Dendritic cell treated with granulocyte-macrophage colony-stimulating factor and Interleukin-4, amounts not matched to agents 40 ng/mL and 50 ng/mL, for 4 days (primary cell): ENCODE measurements around the gene CMC2.
A peak's percentile ranks its signal among the peaks of the same experiment; 100 is the strongest.

Experiments
- H3K27ac Mint-ChIP-seq: one replicate; pipeline ENCODE4 v1.8.0; 2022; ENCODE audit warnings: mild to moderate bottlenecking, mixed read lengths
- H3K27me3 Mint-ChIP-seq: one replicate; pipeline ENCODE4 v1.8.0; 2022; ENCODE audit warnings: mild to moderate bottlenecking, mixed read lengths
- H3K36me3 Mint-ChIP-seq: one replicate; pipeline ENCODE4 v1.8.0; 2022; ENCODE audit warnings: low read depth, mixed read lengths
- H3K4me1 Mint-ChIP-seq: one replicate; pipeline ENCODE4 v1.8.0; 2022; ENCODE audit warnings: low read depth, mixed read lengths
- H3K4me3 Mint-ChIP-seq: one replicate; pipeline ENCODE4 v1.8.0; 2022; ENCODE audit warnings: mild to moderate bottlenecking, moderate library complexity, mixed read lengths
- H3K9me3 Mint-ChIP-seq: one replicate; pipeline ENCODE4 v1.8.0; 2022; ENCODE audit warnings: mixed read lengths
- intact Hi-C: fragments of 100-400 bp; cut with micrococcal nuclease; formaldehyde crosslinking; loops from one replicate; pipeline ENCODE4 v1.15.0; 2022

The CMC2 gene

GRCh38 chr16:80994451-80994850 is 12.2 kb downstream of the CMC2 start:
- H3K27ac Mint-ChIP-seq = no peak overlapping the region
- intact Hi-C loops = no loop called here
- H3K4me1 Mint-ChIP-seq = peaks cover 25% of the 10 kb centered on the region
- H3K4me3 Mint-ChIP-seq = no peak overlapping the region
- H3K36me3 Mint-ChIP-seq = peaks cover 58% of the 10 kb centered on the region
- no peaks in the 10 kb centered on the region for H3K27me3 Mint-ChIP-seq
- H3K9me3 Mint-ChIP-seq = no peaks in the 10 kb centered on the region

DNA sequence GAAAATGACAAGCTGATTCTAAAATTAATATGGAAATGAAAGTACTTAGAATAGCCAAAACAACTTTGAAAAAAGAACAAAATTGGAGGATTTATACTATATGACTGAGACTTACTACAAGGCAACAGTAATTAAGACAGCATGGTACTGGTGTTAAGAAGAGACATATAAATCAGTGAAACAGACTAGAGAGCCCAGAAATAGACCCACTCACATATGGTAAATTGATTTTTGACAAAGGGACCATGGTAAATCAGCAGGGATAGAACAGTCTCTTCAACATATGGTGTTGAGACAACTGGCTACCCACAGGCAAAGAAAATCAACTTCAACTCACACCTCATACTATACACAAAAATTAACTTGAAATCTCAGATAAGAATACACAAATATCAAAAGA is 12.9 kb downstream of the CMC2 start:
- Mint-ChIP-seq H3K9me3 (no peaks in the 10 kb centered on the region), H3K27ac (no peak overlapping the region), H3K36me3 (peaks cover 60% of the 10 kb centered on the region), H3K4me3 (no peak overlapping the region), H3K4me1 (peaks cover 19% of the 10 kb centered on the region), H3K27me3 (no peaks in the 10 kb centered on the region)
- intact Hi-C loops = no loop called here

GRCh38 chr16:80993307-80993706 is 13.4 kb downstream of the CMC2 start:
- H3K9me3 Mint-ChIP-seq = no peaks in the 10 kb centered on the region
- peak overlapping the region; percentile 13 for H3K27ac Mint-ChIP-seq
- peaks cover 14% of the 10 kb centered on the region for H3K4me1 Mint-ChIP-seq
- H3K4me3 Mint-ChIP-seq = no peak overlapping the region
- no peaks in the 10 kb centered on the region for H3K27me3 Mint-ChIP-seq
- intact Hi-C loops = no loop called here
- H3K36me3 Mint-ChIP-seq = peaks cover 62% of the 10 kb centered on the region

DNA sequence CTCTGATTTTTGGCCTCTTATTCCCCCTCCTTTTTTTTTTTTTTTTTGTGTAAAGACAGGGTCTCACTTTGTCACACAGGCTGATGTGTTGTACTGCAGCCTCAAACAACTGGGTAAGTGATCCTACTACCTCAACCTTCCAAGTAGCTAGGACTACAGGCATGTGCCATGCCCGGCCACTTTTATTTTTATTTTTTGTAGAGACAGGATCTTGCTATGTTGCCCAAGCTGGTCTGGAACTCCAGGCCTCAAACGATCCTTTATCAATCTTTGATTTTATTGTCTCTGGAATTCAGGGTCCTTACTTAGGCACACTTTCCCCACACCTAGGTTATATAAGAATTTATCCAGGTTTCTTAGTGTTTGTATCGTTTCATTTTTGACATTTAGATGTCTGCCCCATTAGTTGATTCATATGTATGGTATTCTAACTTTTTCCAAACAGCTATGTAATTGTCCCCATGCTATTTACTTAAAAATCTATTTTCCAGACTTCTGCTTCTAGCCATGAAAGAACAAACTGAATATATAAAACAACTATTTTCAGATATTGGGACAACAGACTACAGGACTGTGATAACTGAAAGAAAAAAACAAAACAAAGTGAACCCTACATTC is 13.9 kb downstream of the CMC2 start:
- H3K27ac Mint-ChIP-seq = peak overlapping the region; percentile 13
- H3K9me3 Mint-ChIP-seq = no peaks in the 10 kb centered on the region
- H3K27me3 Mint-ChIP-seq = no peaks in the 10 kb centered on the region
- intact Hi-C loops = no loop called here
- H3K36me3 Mint-ChIP-seq = peaks cover 67% of the 10 kb centered on the region
- H3K4me1 Mint-ChIP-seq = peaks cover 14% of the 10 kb centered on the region
- H3K4me3 Mint-ChIP-seq = no peak overlapping the region

- intact Hi-C loops = no loop called here
- peaks cover 14% of the 10 kb centered on the region for H3K4me1 Mint-ChIP-seq
Observed at GRCh38 chr16:80991792-80992430, 14.8 kb downstream of the CMC2 start.

GRCh38 chr16:80990978-80991377 is 15.7 kb downstream of the CMC2 start:
- intact Hi-C loops = no loop called here
- Mint-ChIP-seq H3K27ac (no peak overlapping the region), H3K4me3 (no peak overlapping the region), H3K36me3 (peaks cover 83% of the 10 kb centered on the region), H3K27me3 (no peaks in the 10 kb centered on the region), H3K9me3 (no peaks in the 10 kb centered on the region), H3K4me1 (peaks cover 14% of the 10 kb centered on the region)

More at GRCh38 chr16:80991792-80992430, 14.8 kb downstream of the CMC2 start:
- Mint-ChIP-seq H3K27ac (no peak overlapping the region), H3K9me3 (no peaks in the 10 kb centered on the region), H3K27me3 (no peaks in the 10 kb centered on the region), H3K36me3 (peaks cover 76% of the 10 kb centered on the region), H3K4me3 (no peak overlapping the region)

DNA sequence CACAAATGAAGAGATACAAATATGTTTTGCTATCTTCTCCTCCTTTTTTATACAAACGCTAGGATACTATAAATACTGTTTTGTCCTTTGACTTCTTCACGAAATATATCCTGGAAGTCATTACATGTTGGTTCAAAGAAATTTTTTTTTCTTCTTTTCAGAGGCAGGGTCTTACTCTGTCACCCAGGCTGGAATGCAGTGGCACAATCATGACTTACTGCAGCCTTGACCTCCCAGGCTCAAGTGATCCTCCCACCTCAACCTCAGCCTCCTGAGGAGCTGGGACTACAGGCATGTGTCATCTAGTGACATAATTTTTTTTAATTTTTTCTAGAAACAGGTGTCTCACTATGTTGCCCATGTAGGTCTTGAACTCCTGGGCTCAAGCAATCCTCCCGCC is 16.1 kb downstream of the CMC2 start:
- no peaks in the 10 kb centered on the region for H3K9me3 Mint-ChIP-seq
- intact Hi-C loops = no loop called here
- peaks cover 84% of the 10 kb centered on the region for H3K36me3 Mint-ChIP-seq
- H3K27ac Mint-ChIP-seq = no peak overlapping the region
- H3K4me3 Mint-ChIP-seq = no peak overlapping the region
- no peaks in the 10 kb centered on the region for H3K27me3 Mint-ChIP-seq
- peaks cover 14% of the 10 kb centered on the region for H3K4me1 Mint-ChIP-seq

DNA sequence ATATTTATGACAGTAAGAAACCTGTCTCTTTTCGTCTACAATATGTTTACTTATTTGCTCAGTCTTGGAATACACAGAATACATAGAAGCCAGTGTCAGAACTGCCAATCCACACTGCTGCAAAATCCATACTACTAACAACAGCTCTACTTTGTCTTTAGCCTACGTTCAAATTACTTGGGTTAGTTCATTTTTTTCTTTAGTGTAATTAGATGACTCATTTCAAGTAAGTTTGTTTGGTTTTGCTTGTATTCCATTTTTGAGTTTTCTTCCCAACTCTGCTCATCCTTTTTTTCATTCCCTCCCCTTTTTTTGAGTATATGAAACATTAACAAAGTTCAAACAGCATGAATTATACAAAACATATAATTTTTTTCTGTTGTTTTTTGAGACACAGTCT is 16.9 kb downstream of the CMC2 start:
- intact Hi-C loops = no loop called here
- peaks cover 79% of the 10 kb centered on the region for H3K36me3 Mint-ChIP-seq
- H3K9me3 Mint-ChIP-seq = no peaks in the 10 kb centered on the region
- peaks cover 14% of the 10 kb centered on the region for H3K4me1 Mint-ChIP-seq
- no peaks in the 10 kb centered on the region for H3K27me3 Mint-ChIP-seq
- no peak overlapping the region for H3K4me3 Mint-ChIP-seq
- no peak overlapping the region for H3K27ac Mint-ChIP-seq

GRCh38 chr16:80988756-80989155 is 17.9 kb downstream of the CMC2 start:
- H3K4me3 Mint-ChIP-seq = no peak overlapping the region
- peaks cover 77% of the 10 kb centered on the region for H3K36me3 Mint-ChIP-seq
- intact Hi-C loops = no loop called here
- H3K27me3 Mint-ChIP-seq = no peaks in the 10 kb centered on the region
- no peaks in the 10 kb centered on the region for H3K9me3 Mint-ChIP-seq
- H3K27ac Mint-ChIP-seq = no peak overlapping the region
- peaks cover 8% of the 10 kb centered on the region for H3K4me1 Mint-ChIP-seq

DNA sequence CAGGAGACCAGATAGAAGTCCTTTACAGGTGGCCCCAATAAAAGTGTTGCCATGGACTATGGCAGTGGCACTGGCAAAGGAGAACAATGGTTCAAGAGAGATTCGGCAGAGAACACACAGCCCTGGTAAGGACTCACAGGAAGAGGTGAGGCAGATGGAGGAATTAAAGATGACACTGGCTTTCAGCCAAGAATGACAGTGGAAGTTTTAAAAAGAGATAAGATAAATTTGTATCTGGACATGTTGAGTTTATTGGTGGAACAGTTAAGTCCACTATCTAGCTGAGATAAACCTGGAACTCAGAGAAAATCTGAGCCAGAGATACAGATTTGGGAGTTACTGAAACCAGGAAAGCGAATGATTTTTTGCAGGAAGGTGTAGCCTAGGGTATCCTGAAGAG is 20.1 kb downstream of the CMC2 start:
- no peak overlapping the region for H3K27ac Mint-ChIP-seq
- H3K27me3 Mint-ChIP-seq = no peaks in the 10 kb centered on the region
- H3K9me3 Mint-ChIP-seq = no peaks in the 10 kb centered on the region
- no peak overlapping the region for H3K4me3 Mint-ChIP-seq
- peaks cover 4% of the 10 kb centered on the region for H3K4me1 Mint-ChIP-seq
- peaks cover 58% of the 10 kb centered on the region for H3K36me3 Mint-ChIP-seq
- intact Hi-C loops = no loop called here

DNA sequence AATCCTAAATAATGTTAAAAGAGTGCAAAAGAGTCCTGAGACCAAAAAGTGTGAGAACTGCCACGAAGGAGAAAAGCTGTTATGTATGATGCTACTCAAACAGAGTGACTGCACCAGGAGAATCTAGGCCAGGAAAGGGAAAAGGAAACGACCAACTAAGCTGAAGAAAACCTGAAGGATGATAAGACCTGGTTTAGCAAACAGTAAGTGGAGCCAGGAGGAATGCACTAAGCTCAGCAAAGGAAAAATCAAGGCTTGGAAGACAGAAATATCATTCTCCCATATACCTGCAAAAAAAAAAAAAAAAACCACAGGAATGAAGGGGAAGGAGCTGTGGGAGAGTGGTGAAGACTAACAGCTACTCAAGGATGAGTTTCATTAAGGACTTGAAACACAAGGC is 21.1 kb downstream of the CMC2 start:
- H3K4me1 Mint-ChIP-seq = no peaks in the 10 kb centered on the region

GRCh38 chr16:80984124-80984892 is 22.4 kb downstream of the CMC2 start:
- H3K9me3 Mint-ChIP-seq = no peaks in the 10 kb centered on the region
- peaks cover 50% of the 10 kb centered on the region for H3K36me3 Mint-ChIP-seq
- H3K27me3 Mint-ChIP-seq = no peaks in the 10 kb centered on the region
- H3K27ac Mint-ChIP-seq = no peak overlapping the region
- no peaks in the 10 kb centered on the region for H3K4me1 Mint-ChIP-seq
- intact Hi-C loops = no loop called here
- no peak overlapping the region for H3K4me3 Mint-ChIP-seq

More for the DNA sequence above, 21.1 kb downstream of the CMC2 start:
- Mint-ChIP-seq H3K27me3 (no peaks in the 10 kb centered on the region), H3K9me3 (no peaks in the 10 kb centered on the region), H3K4me3 (no peak overlapping the region), H3K36me3 (peaks cover 53% of the 10 kb centered on the region), H3K27ac (no peak overlapping the region)
- intact Hi-C loops = no loop called here

DNA sequence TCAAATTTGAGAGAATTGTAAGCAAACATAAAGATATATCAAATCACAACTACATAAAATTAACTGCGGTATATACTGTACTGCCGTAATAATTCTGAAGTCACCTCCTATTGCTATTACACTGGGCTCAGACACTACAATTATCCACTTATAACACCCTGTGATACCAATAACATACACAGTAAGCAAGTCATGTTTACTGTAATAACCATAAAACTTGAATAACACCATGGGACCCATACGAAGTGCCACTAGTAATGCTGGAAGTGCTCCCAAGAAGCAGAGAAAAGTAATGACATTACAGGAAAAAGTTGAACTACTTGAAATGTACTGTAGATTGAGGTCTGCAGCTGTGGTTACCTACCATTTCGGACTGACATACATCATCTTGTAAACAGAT is 24.0 kb downstream of the CMC2 start:
- no peaks in the 10 kb centered on the region for H3K27me3 Mint-ChIP-seq
- intact Hi-C loops = no loop called here
- H3K9me3 Mint-ChIP-seq = no peaks in the 10 kb centered on the region
- H3K4me3 Mint-ChIP-seq = no peak overlapping the region
- H3K36me3 Mint-ChIP-seq = peaks cover 57% of the 10 kb centered on the region
- H3K27ac Mint-ChIP-seq = no peak overlapping the region
- no peaks in the 10 kb centered on the region for H3K4me1 Mint-ChIP-seq

DNA sequence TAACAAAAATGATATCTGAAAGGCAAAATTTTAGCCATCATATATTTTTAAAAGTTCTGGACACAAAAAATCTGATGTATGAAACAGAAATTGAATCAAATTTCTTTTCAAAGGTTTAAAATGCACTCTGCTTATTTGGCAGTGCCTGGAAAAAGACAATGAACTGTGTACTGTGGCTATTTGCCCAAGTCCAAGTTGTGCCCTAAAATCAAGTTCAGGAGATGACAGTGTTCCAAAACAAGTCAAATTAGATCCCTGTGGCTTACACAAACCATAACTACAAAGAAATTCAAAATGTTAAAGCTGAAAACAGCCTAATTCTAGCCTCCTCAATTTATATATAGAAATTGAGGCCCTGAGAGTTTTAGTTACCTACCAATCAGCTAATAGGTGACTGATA is 25.6 kb downstream of the CMC2 start:
- Mint-ChIP-seq H3K27me3 (no peaks in the 10 kb centered on the region), H3K4me3 (no peak overlapping the region), H3K27ac (no peak overlapping the region), H3K36me3 (peaks cover 52% of the 10 kb centered on the region), H3K4me1 (no peaks in the 10 kb centered on the region), H3K9me3 (no peaks in the 10 kb centered on the region)
- intact Hi-C loops = no loop called here
